ACC112 (cell line): ENCODE measurements around the gene XKR3.
"Not testable (repeated sequence)": the region's sequence is repeated elsewhere in the genome, so short reads cannot be mapped to it uniquely, and the experiment has no call there.

Experiments used
- H2AFZ ChIP-seq: fragments of 200-600 bp; sonication (generic); one replicate; pipeline ENCODE4 v1.6.0; 2017; ENCODE audit warnings: antibody characterized with exemption, low read length; ENCODE audit not compliant: unreplicated experiment
- H3K27ac ChIP-seq: fragments of 200-600 bp; sonication (generic); 2 replicates; pipeline ENCODE4 v1.5.1; 2014; ENCODE audit warnings: low read depth, mild to moderate bottlenecking, antibody characterized with exemption, low read length, moderate library complexity
- H3K27me3 ChIP-seq: fragments of 200-600 bp; sonication (generic); 2 replicates; pipeline ENCODE4 v1.6.1; 2014; ENCODE audit warnings: mild to moderate bottlenecking, antibody characterized with exemption, low read length, moderate library complexity, mixed read lengths; ENCODE audit not compliant: insufficient read depth
- H3K36me3 ChIP-seq: fragments of 200-600 bp; sonication (generic); 2 replicates; pipeline ENCODE4 v1.6.1; 2016; ENCODE audit warnings: mild to moderate bottlenecking, antibody characterized with exemption, low read length, moderate library complexity, mixed read lengths; ENCODE audit not compliant: insufficient read depth
- H3K4me1 ChIP-seq: fragments of 200-600 bp; sonication (generic); one replicate; pipeline ENCODE4 v1.6.1; 2016; ENCODE audit warnings: low read length, mixed read lengths; ENCODE audit not compliant: insufficient read depth, unreplicated experiment, control insufficient read depth
- H3K4me3 ChIP-seq: fragments of 200-600 bp; sonication (generic); 2 replicates; pipeline ENCODE4 v1.5.1; 2014; ENCODE audit warnings: mild to moderate bottlenecking, low read depth, low read length
- H3K79me2 ChIP-seq: fragments of 200-600 bp; sonication (generic); one replicate; pipeline ENCODE4 v1.6.0; 2016; ENCODE audit warnings: low read length; ENCODE audit not compliant: control insufficient read depth, unreplicated experiment, insufficient read depth

XKR3 gene

GRCh38 chr22:16783453-16783852 is 41.8 kb downstream of the XKR3 start:
- H3K79me2 ChIP-seq = no peaks in the 10 kb centered on the region
- H3K27ac ChIP-seq = no peak overlapping the region
- H3K4me3 ChIP-seq = no peak overlapping the region
- no peaks in the 10 kb centered on the region for H3K27me3 ChIP-seq
- H2AFZ ChIP-seq = no peak overlapping the region
- no peaks in the 10 kb centered on the region for H3K4me1 ChIP-seq
- no peaks in the 10 kb centered on the region for H3K36me3 ChIP-seq

GRCh38 chr22:16781764-16782329 is 43.4 kb downstream of the XKR3 start:
- no peak overlapping the region for H2AFZ ChIP-seq
- H3K27ac ChIP-seq = no peak overlapping the region
- no peak overlapping the region for H3K4me3 ChIP-seq
- no peaks in the 10 kb centered on the region for H3K4me1 ChIP-seq
- H3K36me3 ChIP-seq = no peaks in the 10 kb centered on the region
- H3K27me3 ChIP-seq = no peaks in the 10 kb centered on the region
- H3K79me2 ChIP-seq = no peaks in the 10 kb centered on the region

GRCh38 chr22:16781074-16781763 is 44.0 kb downstream of the XKR3 start:
- Histone ChIP-seq H3K27me3 (no peaks in the 10 kb centered on the region), H3K4me1 (no peaks in the 10 kb centered on the region), H3K4me3 (no peak overlapping the region), H3K36me3 (no peaks in the 10 kb centered on the region), H2AFZ (no peak overlapping the region), H3K79me2 (no peaks in the 10 kb centered on the region), H3K27ac (no peak overlapping the region)

- Histone ChIP-seq H3K4me1 (peaks cover 7% of the 10 kb centered on the region), H3K27me3 (no peaks in the 10 kb centered on the region), H3K36me3 (no peaks in the 10 kb centered on the region), H3K4me3 (no peak overlapping the region), H2AFZ (no peak overlapping the region), H3K27ac (no peak overlapping the region), H3K79me2 (no peaks in the 10 kb centered on the region)
Observed at GRCh38 chr22:16777284-16777924, 47.8 kb downstream of the XKR3 start.

- Histone ChIP-seq H3K27ac (no peak overlapping the region), H3K27me3 (no peaks in the 10 kb centered on the region), H3K4me1 (peaks cover 7% of the 10 kb centered on the region), H2AFZ (no peak overlapping the region), H3K4me3 (no peak overlapping the region), H3K36me3 (no peaks in the 10 kb centered on the region), H3K79me2 (no peaks in the 10 kb centered on the region)
Observed at GRCh38 chr22:16776080-16776479, 49.1 kb downstream of the XKR3 start.

- peaks cover 7% of the 10 kb centered on the region for H3K4me1 ChIP-seq
- peak overlapping the region; percentile 52 for H2AFZ ChIP-seq
- H3K36me3 ChIP-seq = no peaks in the 10 kb centered on the region
- H3K27ac ChIP-seq = peak overlapping the region; percentile 37; the same call in 1 of the 2 replicates
- no peaks in the 10 kb centered on the region for H3K27me3 ChIP-seq
- no peak overlapping the region for H3K4me3 ChIP-seq
- H3K79me2 ChIP-seq = no peaks in the 10 kb centered on the region
Observed at GRCh38 chr22:16774911-16775500, 50.2 kb downstream of the XKR3 start.

GRCh38 chr22:16771569-16771968 is 53.6 kb downstream of the XKR3 start:
- H3K4me3 ChIP-seq, H3K36me3 ChIP-seq, H3K27ac ChIP-seq, H3K27me3 ChIP-seq, H2AFZ ChIP-seq, H3K79me2 ChIP-seq, H3K4me1 ChIP-seq: not testable (repeated sequence)

GRCh38 chr22:16767927-16768326 is 57.3 kb downstream of the XKR3 start:
- H3K27ac ChIP-seq, H3K36me3 ChIP-seq, H3K4me3 ChIP-seq, H3K79me2 ChIP-seq, H2AFZ ChIP-seq, H3K4me1 ChIP-seq, H3K27me3 ChIP-seq: not testable (repeated sequence)

GRCh38 chr22:16762224-16762623 is 63.0 kb downstream of the XKR3 start:
- H2AFZ ChIP-seq, H3K4me1 ChIP-seq, H3K4me3 ChIP-seq: not testable (repeated sequence)

GRCh38 chr22:16760416-16760815 is 64.8 kb downstream of the XKR3 start:
- not testable (repeated sequence) for H3K36me3 ChIP-seq, H2AFZ ChIP-seq

More at GRCh38 chr22:16762224-16762623, 63.0 kb downstream of the XKR3 start:
- H3K27me3 ChIP-seq, H3K27ac ChIP-seq, H3K36me3 ChIP-seq, H3K79me2 ChIP-seq: not testable (repeated sequence)

GRCh38 chr22:16749282-16749681 is 75.9 kb downstream of the XKR3 start:
- H2AFZ ChIP-seq, H3K27ac ChIP-seq, H3K27me3 ChIP-seq, H3K36me3 ChIP-seq, H3K79me2 ChIP-seq, H3K4me3 ChIP-seq, H3K4me1 ChIP-seq: not testable (repeated sequence)

More at GRCh38 chr22:16760416-16760815, 64.8 kb downstream of the XKR3 start:
- H3K27ac ChIP-seq, H3K79me2 ChIP-seq, H3K4me1 ChIP-seq, H3K27me3 ChIP-seq, H3K4me3 ChIP-seq: not testable (repeated sequence)
